ENCODE data around the gene PARD3B. TPM values are rescaled to one million over a fixed set of nuclear protein-coding genes. Genes with fewer than 3 reads are reported as not detected.

The PARD3B gene
- polyA plus RNA-seq, 1 donor, result 10.3 TPM

GRCh38 chr2:204705243-204705932 lies 160.1 kb downstream of the PARD3B start:
- no peak for DNase-seq

DNA sequence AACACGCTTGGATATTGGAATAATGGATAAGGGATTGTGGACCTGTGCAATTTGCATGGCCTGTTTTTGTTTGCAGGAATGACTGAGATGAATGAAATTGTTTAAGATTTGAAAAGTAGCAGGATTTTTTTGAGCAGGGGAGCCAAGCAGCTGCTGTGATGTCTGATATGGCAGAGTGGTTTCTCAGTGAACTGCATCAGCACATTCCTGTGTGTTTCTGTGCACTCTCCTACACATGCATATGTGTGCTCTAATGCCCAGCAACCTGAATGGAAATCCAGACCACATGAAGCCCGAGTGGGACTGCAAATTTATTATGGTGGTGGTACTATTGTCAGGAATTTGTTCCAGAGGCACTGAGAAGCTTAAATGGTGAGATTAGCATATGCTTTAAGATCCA lies 161.7 kb downstream of the PARD3B start:
- no peak for DNase-seq

DNA sequence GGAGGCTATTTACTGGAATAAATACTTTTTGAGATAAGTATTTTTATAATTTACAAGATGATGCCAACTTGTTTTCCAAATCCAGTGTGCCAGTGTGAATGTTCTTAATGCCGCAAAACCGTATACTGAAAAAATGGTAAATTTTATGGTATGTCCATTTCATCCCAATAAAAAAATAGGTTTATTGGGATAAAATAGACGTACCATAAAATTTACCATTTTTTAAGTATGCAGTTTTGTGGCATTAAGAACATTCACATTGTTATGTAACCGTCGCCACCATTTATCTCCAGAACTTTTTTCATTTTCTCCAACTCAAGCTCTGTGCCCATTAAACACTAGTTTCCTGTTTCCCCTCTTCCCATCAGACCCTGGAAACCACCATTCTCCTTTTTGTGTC lies 167.9 kb downstream of the PARD3B start:
- no peak for DNase-seq

DNA sequence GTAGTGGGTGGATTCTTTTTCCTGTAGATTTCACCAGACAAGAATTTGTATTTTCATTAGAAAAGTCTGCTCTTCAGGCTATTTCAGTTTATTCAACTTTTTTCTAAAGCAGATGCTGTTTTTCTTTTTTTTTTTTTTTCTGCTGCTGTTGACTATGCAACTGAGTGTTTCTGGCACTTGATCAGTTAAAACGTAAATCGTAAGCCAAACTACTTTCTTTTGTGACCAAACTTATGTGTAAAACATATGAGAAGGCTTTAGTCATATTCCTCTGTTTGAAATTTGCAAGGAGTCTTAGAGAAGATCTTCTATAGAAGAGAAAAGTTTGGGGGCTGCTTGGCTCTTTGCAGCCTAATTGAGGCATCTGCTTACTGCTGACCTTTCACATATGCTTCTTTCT lies 170.1 kb downstream of the PARD3B start:
- peak; percentile 29 for DNase-seq

DNA sequence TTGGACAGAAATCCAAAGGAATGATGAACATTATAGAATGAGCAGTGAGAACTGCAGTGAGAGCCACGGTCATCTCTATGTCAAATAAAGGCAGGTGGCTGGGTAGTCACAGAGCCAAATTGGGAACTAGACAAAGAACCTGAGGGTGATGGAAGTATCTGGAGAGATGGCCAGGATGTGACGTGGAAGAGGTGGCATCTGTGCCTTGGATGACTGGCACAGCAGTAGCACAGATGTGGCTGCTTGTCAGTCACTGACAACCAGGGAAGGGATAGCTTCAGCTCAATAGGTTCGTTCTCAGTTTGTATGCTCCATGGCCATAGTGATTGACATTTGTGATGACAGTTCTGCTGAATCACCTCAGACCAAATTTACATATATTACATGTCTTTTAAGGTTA lies 172.3 kb downstream of the PARD3B start:
- no peak for DNase-seq

DNA sequence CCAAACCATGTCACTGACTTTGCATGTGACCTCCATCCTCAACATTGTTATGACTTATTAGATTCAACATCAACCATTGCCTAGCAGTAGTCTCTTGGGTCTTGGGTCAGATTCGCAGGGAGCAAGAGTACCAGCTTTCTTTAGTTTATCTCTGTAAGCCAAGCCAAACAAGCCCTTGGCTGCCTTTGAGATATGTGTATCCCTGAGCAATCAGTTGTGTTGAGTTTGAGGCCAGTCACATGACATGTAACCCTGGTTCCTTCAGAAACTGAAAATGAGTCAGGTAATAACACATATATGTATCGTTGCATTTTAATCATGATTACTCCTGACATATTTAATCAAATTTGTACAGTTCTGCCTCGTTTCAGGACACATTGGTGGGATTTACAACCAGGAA lies 173.3 kb downstream of the PARD3B start:
- no peak for DNase-seq

DNA sequence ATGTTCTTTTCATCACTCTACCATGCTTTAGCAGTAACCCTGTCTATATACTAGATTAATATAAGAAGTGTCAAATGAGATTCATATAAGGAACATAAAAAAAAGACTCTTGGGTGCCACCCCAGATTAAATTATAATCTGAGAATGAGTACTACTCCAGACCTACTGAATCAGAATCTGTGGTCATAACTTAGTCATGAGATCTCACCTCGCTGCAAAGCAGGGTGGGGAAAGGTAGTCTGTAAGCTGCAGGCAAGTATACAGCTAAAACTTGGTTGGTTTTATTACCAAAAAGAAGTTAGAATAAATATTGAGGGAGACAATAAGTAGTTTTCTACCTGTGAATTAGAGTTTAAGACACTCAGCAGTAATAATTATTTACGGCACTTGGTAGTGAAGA lies 175.6 kb downstream of the PARD3B start:
- DNase-seq, result no peak

GRCh38 chr2:204722207-204722606 lies 176.9 kb downstream of the PARD3B start:
- no peak for DNase-seq

GRCh38 chr2:204722691-204723090 lies 177.4 kb downstream of the PARD3B start:
- DNase-seq, result no peak

- DNase-seq, result no peak
Observed at GRCh38 chr2:204725693-204726360, 180.6 kb downstream of the PARD3B start.

- no peak for DNase-seq
Observed at GRCh38 chr2:204726831-204727230, 181.6 kb downstream of the PARD3B start.

DNA sequence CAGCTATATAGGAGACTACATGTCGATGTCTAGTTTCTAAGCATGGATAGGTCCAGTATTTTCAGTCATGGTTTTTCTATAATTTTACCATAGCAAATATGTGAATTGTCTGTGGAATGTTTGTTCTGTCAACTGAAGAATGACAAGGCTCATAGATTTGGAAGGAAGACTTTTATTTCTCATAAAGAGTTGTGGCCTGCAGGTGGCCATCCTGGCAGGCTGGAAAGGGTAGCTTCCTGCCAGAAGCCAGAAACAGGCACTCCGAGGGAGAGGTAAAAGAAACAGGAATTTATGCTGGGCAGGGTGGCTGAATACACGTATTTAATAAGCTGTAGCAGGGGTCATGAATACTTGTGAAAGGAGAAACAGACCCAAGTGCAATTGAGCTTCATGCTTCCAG lies 182.1 kb downstream of the PARD3B start:
- DNase-seq, result no peak

- DNase-seq, result no peak
Observed at GRCh38 chr2:204730603-204731002, 185.3 kb downstream of the PARD3B start.

GRCh38 chr2:204732019-204732418 lies 186.7 kb downstream of the PARD3B start:
- DNase-seq, result no peak

GRCh38 chr2:204737296-204737695 lies 192.0 kb downstream of the PARD3B start:
- DNase-seq, result no peak

DNA sequence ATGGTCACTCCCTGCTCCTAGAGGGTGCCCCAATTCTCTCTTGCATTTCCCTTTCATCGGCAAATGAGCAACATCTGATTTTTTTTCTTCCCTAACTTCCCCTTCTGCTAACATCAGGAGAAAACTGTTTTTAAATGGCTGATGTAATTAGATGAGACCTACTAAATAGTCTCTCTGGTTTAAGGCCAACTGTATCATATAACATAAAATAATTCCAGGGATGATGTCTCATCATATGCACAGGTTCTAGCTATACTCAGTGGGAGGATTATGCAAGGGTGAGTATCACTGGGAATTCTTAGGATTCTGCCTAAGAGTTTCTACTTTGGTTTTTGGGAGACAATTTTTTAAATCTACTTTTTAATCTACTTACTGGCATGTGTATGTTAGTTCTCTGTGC lies 193.4 kb downstream of the PARD3B start:
- DNase-seq, result no peak

DNA sequence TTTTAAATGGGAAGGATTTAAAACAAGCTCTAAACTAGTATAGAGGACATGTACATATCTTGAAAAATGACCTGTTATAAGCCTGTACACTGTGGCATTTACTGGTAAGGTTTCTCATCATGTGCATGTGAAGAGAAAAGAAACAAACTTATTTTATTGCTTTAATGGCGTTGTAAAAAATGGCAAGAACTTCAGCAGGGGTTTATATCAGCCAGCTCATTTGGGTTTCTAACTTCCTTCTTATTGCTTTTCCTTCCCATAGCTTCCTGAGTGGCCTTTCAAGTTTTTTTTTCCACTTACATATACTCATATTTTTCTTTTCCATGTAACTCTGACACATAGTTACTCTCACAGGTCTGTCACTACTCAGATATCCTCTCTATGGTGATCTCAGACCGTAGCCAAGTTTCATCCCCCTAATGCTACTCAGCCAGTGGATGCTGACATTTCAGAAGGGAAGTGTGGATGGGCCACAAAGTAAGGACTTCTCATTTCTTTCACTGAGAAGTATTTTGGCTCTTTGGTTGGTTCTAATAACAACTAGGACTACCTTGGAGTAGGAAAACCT lies 198.2 kb downstream of the PARD3B start:
- no peak for DNase-seq

- DNase-seq, result no peak
Observed at GRCh38 chr2:204744506-204744905, 199.2 kb downstream of the PARD3B start.

- no peak for DNase-seq
Observed at GRCh38 chr2:204748286-204748685, 203.0 kb downstream of the PARD3B start.

DNA sequence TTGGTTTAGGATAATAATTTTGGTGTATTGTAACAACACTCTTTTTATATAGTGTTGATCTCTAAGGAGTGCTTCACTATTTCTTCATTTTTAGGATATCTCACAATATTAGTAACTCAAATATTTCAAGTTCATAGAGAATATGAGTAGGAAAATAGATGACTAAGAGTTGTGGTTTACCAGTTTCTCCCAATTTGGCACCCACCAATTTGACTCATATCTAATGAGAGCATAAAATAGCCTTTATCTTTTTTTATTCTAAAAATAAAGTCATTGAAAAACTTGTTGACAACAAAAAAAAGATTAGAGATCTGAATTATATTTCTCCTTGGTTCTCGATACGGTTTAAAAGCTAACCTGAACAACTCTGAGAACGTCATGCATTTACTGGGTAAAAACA lies 204.0 kb downstream of the PARD3B start:
- no peak for DNase-seq

DNA sequence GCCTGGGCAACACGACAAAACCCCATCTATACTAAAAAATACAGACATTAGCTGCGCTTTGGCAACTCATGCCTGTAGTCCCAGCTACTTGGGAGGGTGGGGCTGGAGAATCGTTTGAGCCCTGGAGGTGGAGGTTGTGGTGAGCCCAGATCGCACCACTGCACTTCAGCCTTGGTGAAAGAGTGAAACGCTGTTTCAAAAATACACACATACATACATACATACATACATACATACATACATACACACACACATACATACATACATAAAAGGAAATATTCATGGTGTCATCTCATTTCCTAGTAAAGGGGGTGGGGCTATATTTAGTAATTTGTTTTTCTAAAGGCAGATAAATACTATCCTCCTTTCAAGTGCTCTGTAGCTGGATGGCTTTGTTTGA lies 205.1 kb downstream of the PARD3B start:
- DNase-seq, result no peak

- DNase-seq, result no peak
Observed at GRCh38 chr2:204751472-204751871, 206.2 kb downstream of the PARD3B start.

GRCh38 chr2:204753841-204754240 lies 208.6 kb downstream of the PARD3B start:
- DNase-seq, result no peak

GRCh38 chr2:204754898-204755297 lies 209.6 kb downstream of the PARD3B start:
- DNase-seq, result no peak
